Neural cell (in vitro differentiated cells): Measurements from ENCODE around the gene CCDC33. TPM values are rescaled to one million over a fixed set of nuclear protein-coding genes. Genes with fewer than 3 reads are reported as not detected.

Experiments used
- H2AFZ ChIP-seq: fragments of 200-600, 300-800 bp; sonication (generic), shearing (Covaris generic); 2 replicates; pipeline ENCODE4 v1.6.0; 2014; ENCODE audit warnings: low read depth, mild to moderate bottlenecking, antibody characterized with exemption, low read length, moderate library complexity
- H3F3A ChIP-seq: fragments of 200-600 bp; shearing (Covaris generic); 2 replicates; pipeline ENCODE4 v1.6.1; 2016; ENCODE audit warnings: mild to moderate bottlenecking, moderate library complexity, mixed read lengths, antibody characterized with exemption, low read length; ENCODE audit not compliant: insufficient read depth, poor library complexity, severe bottlenecking
- H3K27ac ChIP-seq: fragments of 200-600, 300-800 bp; sonication (generic), shearing (Covaris generic); 2 replicates; pipeline ENCODE4 v1.5.1; 2014; ENCODE audit warnings: mild to moderate bottlenecking, low read length, moderate library complexity
- H3K27me3 ChIP-seq: fragments of 300-800, 200-600 bp; sonication (generic), shearing (Covaris generic); 2 replicates; pipeline ENCODE4 v1.6.0; 2014; ENCODE audit warnings: mild to moderate bottlenecking, low read depth, low read length, moderate library complexity; ENCODE audit not compliant: insufficient read depth
- H3K36me3 ChIP-seq: fragments of 300-800, 200-600 bp; sonication (generic), shearing (Covaris generic); 2 replicates; pipeline ENCODE4 v1.5.1; 2014; ENCODE audit warnings: mild to moderate bottlenecking, antibody characterized with exemption, low read length, moderate library complexity; ENCODE audit not compliant: insufficient read depth
- H3K4me2 ChIP-seq: fragments of 300-800, 200-600 bp; sonication (generic), shearing (Covaris generic); 2 replicates; pipeline ENCODE4 v1.6.0; 2014; ENCODE audit warnings: mild to moderate bottlenecking, low read length
- H3K4me3 ChIP-seq: fragments of 300-800, 200-600 bp; sonication (generic), shearing (Covaris generic); 2 replicates; pipeline ENCODE4 v1.5.1; 2014; ENCODE audit warnings: mild to moderate bottlenecking, low read length, moderate library complexity
- H3K79me2 ChIP-seq: fragments of 200-600 bp; shearing (Covaris generic); replicated peaks from 2 replicates; pipeline ENCODE4 v1.6.0; 2014; ENCODE audit warnings: mild to moderate bottlenecking, low read length, moderate library complexity; ENCODE audit not compliant: insufficient read depth
- H3K9ac ChIP-seq: fragments of 300-800, 200-600 bp; sonication (generic), shearing (Covaris generic); 2 replicates; pipeline ENCODE4 v1.6.1; 2016; ENCODE audit warnings: mild to moderate bottlenecking, low read length, mixed read lengths
- H3K9me2 ChIP-seq: fragments of 200-600 bp; shearing (Covaris generic); 2 replicates; pipeline ENCODE4 v1.6.1; 2016; ENCODE audit warnings: mild to moderate bottlenecking, low read length, mixed read lengths; ENCODE audit not compliant: insufficient read depth
- H3K9me3 ChIP-seq: fragments of 200-600, 300-800 bp; sonication (generic), shearing (Covaris generic); 2 replicates; pipeline ENCODE4 v1.6.1; 2016; ENCODE audit warnings: mild to moderate bottlenecking, mixed run types, low read length, moderate library complexity, mixed read lengths
- H4K20me1 ChIP-seq: fragments of 200-600 bp; shearing (Covaris generic); 2 replicates; pipeline ENCODE4 v1.6.1; 2016; ENCODE audit warnings: mild to moderate bottlenecking, mixed run types; ENCODE audit not compliant: insufficient read depth
- EZH2 ChIP-seq: fragments of 200-600, 300-800 bp; shearing (Covaris generic), sonication (generic); IDR thresholded peaks from 2 replicates; pipeline ENCODE4 v1.6.1; 2014; ENCODE audit warnings: antibody characterized with exemption, low read length, borderline replicate concordance, mild to moderate bottlenecking; ENCODE audit not compliant: insufficient read depth, poor library complexity, severe bottlenecking
- POLR2AphosphoS5 ChIP-seq: IDR thresholded peaks from 2 replicates; pipeline ENCODE4 v1.6.1; 2012
- RAD21 ChIP-seq: fragments of 450-650 bp; conservative IDR thresholded peaks from 2 replicates; pipeline ENCODE4 v1.6.1; 2014; ENCODE audit warnings: antibody characterized with exemption, mild to moderate bottlenecking, moderate library complexity
- REST ChIP-seq: IDR thresholded peaks from 2 replicates; pipeline ENCODE4 v1.6.1; 2012; ENCODE audit warnings: borderline replicate concordance
- TAF1 ChIP-seq: IDR thresholded peaks from 2 replicates; pipeline ENCODE4 v1.6.1; 2012; ENCODE audit warnings: low read depth
- polyA plus RNA-seq: library from polyadenylated mRNA; depleted of rRNA; stranded (reverse); fragments of >200 nt; gene quantifications from 2 replicates; pipeline ENCODE4 v1.2.3, GENCODE V29; 2014

The CCDC33 gene
- polyA plus RNA-seq, 1 donor from 2014 or later = 1.4 TPM

GRCh38 chr15:74222240-74223119 lies 13.6 kb upstream of the CCDC33 start:
- Histone ChIP-seq H4K20me1 (no peaks in the 10 kb centered on the region), H3K4me3 (peak overlapping the region; percentile 46), H3K9me3 (no peaks in the 10 kb centered on the region), H3K27me3 (no peaks in the 10 kb centered on the region), H3K79me2 (no peaks in the 10 kb centered on the region), H3K9ac (peak overlapping the region; percentile 94), H3K27ac (peak overlapping the region; percentile 100), H3K36me3 (no peaks in the 10 kb centered on the region), H2AFZ (no peak overlapping the region), H3K9me2 (no peaks in the 10 kb centered on the region), H3F3A (peaks cover 31% of the 10 kb centered on the region), H3K4me2 (peak overlapping the region; percentile 64)
- TF ChIP-seq TAF1 (no peak), RAD21 (peak; percentile 18), REST (peak; percentile 93)

DNA sequence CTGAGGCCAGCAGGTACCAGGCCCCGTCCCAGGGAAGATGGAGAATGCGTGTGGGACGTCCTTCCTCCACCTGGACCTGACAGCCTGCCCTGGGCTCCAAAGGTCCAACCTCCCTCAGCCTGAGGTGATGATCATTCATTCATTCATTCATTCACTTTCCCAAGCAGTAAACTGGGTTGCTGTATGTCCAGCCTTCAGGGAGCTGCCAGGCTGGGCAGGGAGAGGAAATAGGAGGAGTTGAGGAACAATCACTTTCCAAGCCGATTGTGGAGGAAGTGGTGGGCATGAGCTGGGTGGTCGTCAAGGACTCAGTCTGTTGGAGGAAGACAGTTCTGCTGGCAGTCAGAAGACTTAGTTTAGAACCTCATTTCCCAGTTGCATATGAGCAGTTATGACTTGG lies 10.2 kb upstream of the CCDC33 start:
- TF ChIP-seq TAF1 = no peak
- TF ChIP-seq EZH2 = no peak
- no peak for TF ChIP-seq REST
- no peak for TF ChIP-seq RAD21
- no peak for TF ChIP-seq POLR2AphosphoS5
- no peaks in the 10 kb centered on the region for H3K9me3 ChIP-seq
- H3K27me3 ChIP-seq = no peaks in the 10 kb centered on the region
- no peak overlapping the region for H3K4me3 ChIP-seq
- peaks cover 12% of the 10 kb centered on the region for H3F3A ChIP-seq
- no peaks in the 10 kb centered on the region for H3K9me2 ChIP-seq
- H3K4me2 ChIP-seq = no peak overlapping the region
- no peak overlapping the region for H2AFZ ChIP-seq
- H3K79me2 ChIP-seq = no peaks in the 10 kb centered on the region
- peak overlapping the region; percentile 94 for H3K9ac ChIP-seq
- H3K27ac ChIP-seq = peak overlapping the region; percentile 100
- no peaks in the 10 kb centered on the region for H3K36me3 ChIP-seq
- no peaks in the 10 kb centered on the region for H4K20me1 ChIP-seq
